Progenitor cell of endocrine pancreas (in vitro differentiated cells): ENCODE results near the gene CELSR3. TPM values are rescaled to one million over a fixed set of nuclear protein-coding genes. Genes with fewer than 3 reads are reported as not detected.

Experiments used
- DNase-seq: peaks from one replicate; pipeline ENCODE4 v3.0.0; 2021; ENCODE audit warnings: low spot score; ENCODE audit not compliant: unreplicated experiment
- H3K27ac Mint-ChIP-seq: 2 replicates; pipeline ENCODE4 v1.8.0; 2021; ENCODE audit warnings: mild to moderate bottlenecking, moderate library complexity, mixed read lengths
- H3K27me3 Mint-ChIP-seq: 2 replicates; pipeline ENCODE4 v1.8.0; 2021; ENCODE audit warnings: mixed read lengths
- H3K36me3 Mint-ChIP-seq: 2 replicates; pipeline ENCODE4 v1.8.0; 2022; ENCODE audit warnings: mixed read lengths; ENCODE audit not compliant: insufficient read depth
- H3K4me1 Mint-ChIP-seq: 2 replicates; pipeline ENCODE4 v1.8.0; 2021; ENCODE audit warnings: low read depth, mixed read lengths
- H3K4me3 Mint-ChIP-seq: 2 replicates; pipeline ENCODE4 v1.8.0; 2021; ENCODE audit warnings: low read depth, mild to moderate bottlenecking, moderate library complexity, mixed read lengths
- H3K9me3 Mint-ChIP-seq: 2 replicates; pipeline ENCODE4 v1.8.0; 2021; ENCODE audit warnings: low read depth, mixed read lengths
- total RNA-seq: library from RNA; stranded (reverse); gene quantifications from 2 replicates; pipeline ENCODE4 v1.2.1, GENCODE V29; 2021
- TF ChIP-seq, protein P1 (sequence below): fragments of 200-600 bp; sonication (generic); IDR thresholded peaks from one replicate; pipeline ENCODE4 v1.5.0; 2021; ENCODE audit warnings: antibody characterized with exemption, mild to moderate bottlenecking; ENCODE audit not compliant: unreplicated experiment

CELSR3 gene
- total RNA-seq, 1 donor from 2014 or later = 14.9 TPM

- H3K4me3 Mint-ChIP-seq = peak within 1 kb of the TSS; percentile 74
- H3K4me1 Mint-ChIP-seq = peaks cover 15% of the 10 kb centered on the region
- H3K27me3 Mint-ChIP-seq = peaks cover 12% of the 10 kb centered on the region
- peaks cover 6% of the 10 kb centered on the region for H3K36me3 Mint-ChIP-seq
- TF ChIP-seq, protein P1, sequence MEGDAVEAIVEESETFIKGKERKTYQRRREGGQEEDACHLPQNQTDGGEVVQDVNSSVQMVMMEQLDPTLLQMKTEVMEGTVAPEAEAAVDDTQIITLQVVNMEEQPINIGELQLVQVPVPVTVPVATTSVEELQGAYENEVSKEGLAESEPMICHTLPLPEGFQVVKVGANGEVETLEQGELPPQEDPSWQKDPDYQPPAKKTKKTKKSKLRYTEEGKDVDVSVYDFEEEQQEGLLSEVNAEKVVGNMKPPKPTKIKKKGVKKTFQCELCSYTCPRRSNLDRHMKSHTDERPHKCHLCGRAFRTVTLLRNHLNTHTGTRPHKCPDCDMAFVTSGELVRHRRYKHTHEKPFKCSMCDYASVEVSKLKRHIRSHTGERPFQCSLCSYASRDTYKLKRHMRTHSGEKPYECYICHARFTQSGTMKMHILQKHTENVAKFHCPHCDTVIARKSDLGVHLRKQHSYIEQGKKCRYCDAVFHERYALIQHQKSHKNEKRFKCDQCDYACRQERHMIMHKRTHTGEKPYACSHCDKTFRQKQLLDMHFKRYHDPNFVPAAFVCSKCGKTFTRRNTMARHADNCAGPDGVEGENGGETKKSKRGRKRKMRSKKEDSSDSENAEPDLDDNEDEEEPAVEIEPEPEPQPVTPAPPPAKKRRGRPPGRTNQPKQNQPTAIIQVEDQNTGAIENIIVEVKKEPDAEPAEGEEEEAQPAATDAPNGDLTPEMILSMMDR = peak; percentile 56
- H3K27ac Mint-ChIP-seq = peak within 1 kb of the TSS; percentile 84
- H3K9me3 Mint-ChIP-seq = no peaks in the 10 kb centered on the region
- peak; percentile 96 for DNase-seq
Observed at GRCh38 chr3:48635222-48636021, 27.3 kb downstream of the CELSR3 start, which contains the start of gene SLC26A6. Gene SLC26A6, minus strand, starts transcription at chr3:48635461. Its CDS starts 68 bp downstream, at chr3:48635393.

- DNase-seq = no peak
- Mint-ChIP-seq H3K4me3 (peak overlapping the region; percentile 74), H3K9me3 (no peaks in the 10 kb centered on the region), H3K36me3 (peaks cover 8% of the 10 kb centered on the region), H3K27ac (no peak overlapping the region), H3K27me3 (peaks cover 12% of the 10 kb centered on the region), H3K4me1 (peaks cover 15% of the 10 kb centered on the region)
- TF ChIP-seq, protein P1 = no peak
Observed at GRCh38 chr3:48634661-48635221, 27.9 kb downstream of the CELSR3 start.

DNA sequence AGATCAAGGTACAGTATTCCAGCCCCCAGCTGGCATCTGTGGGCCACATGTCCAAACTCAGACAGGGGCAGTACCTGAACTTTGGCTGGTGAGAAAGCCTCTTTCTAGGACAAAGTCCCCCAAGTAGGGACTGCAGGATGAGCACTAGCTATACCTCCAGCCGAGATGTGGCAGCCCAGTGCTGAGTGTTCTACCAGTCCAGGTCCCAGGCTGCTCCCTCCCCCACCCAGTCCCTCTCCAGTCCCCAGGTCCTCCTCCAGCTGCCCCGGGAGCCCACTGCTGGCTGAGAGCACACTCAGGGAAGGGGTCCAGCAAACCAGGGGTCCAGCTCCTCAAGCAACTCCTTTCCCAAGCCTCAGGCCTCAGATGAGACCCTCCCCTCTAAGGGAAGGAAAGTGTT lies 28.9 kb downstream of the CELSR3 start:
- Mint-ChIP-seq H3K27me3 (peaks cover 9% of the 10 kb centered on the region), H3K4me3 (peak overlapping the region; percentile 74), H3K4me1 (peaks cover 15% of the 10 kb centered on the region), H3K27ac (no peak overlapping the region), H3K36me3 (peaks cover 10% of the 10 kb centered on the region), H3K9me3 (no peaks in the 10 kb centered on the region)
- no peak for DNase-seq
- TF ChIP-seq, protein P1 = no peak

- Mint-ChIP-seq H3K4me1 (peaks cover 15% of the 10 kb centered on the region), H3K27ac (no peak overlapping the region), H3K4me3 (no peak overlapping the region), H3K9me3 (no peaks in the 10 kb centered on the region), H3K27me3 (peaks cover 9% of the 10 kb centered on the region), H3K36me3 (peaks cover 9% of the 10 kb centered on the region)
- DNase-seq = no peak
- TF ChIP-seq, protein P1 = no peak
Observed at GRCh38 chr3:48633256-48633655, 29.4 kb downstream of the CELSR3 start.

GRCh38 chr3:48631516-48632448 lies 30.9 kb downstream of the CELSR3 start:
- Mint-ChIP-seq H3K4me1 (peaks cover 11% of the 10 kb centered on the region), H3K9me3 (no peaks in the 10 kb centered on the region), H3K36me3 (peaks cover 14% of the 10 kb centered on the region), H3K27me3 (peaks cover 6% of the 10 kb centered on the region), H3K4me3 (no peak overlapping the region), H3K27ac (no peak overlapping the region)
- TF ChIP-seq, protein P1 = no peak
- no peak for DNase-seq
